IMR-90 (cell line): ENCODE measurements around the gene TEAD4. TPM values are rescaled to one million over a fixed set of nuclear protein-coding genes. Genes with fewer than 3 reads are reported as not detected.

ENCODE experiments used
- ATAC-seq: fragments of 200-7000 bp; cut with Tn5 transposase; 2 replicates; pipeline ENCODE4 v1.9.1; 2020; ENCODE audit warnings: low read depth, mild to moderate bottlenecking, moderate library complexity
- BruUV-seq: library from RNA; stranded (reverse); fragments of 400-500 nt; replicated peaks from 2 replicates; lab custom pipeline; 2021; lab: Mats Ljungman, UMichigan
- CTCF ChIA-PET: fragments of 300-600 bp; formaldehyde crosslinking; extraction: SDS; loops from one replicate; lab custom pipeline; 2021; ENCODE audit warnings: antibody characterized with exemption; lab: Yijun Ruan, JAX
- POLR2A ChIA-PET: fragments of 300-600 bp; sonication (Branson Sonifier 250); formaldehyde crosslinking; loops from one replicate; lab custom pipeline; 2022; ENCODE audit warnings: antibody characterized with exemption; ENCODE audit not compliant: unreplicated experiment; lab: Charles Lee
- DNase-seq: peaks from one replicate; pipeline ENCODE4 v3.0.0; 2013
- H2AFZ ChIP-seq: replicated peaks from 2 replicates; pipeline ENCODE3; 2013; ENCODE audit warnings: low read length, mild to moderate bottlenecking; ENCODE audit not compliant: poor library complexity
- H2AK5ac ChIP-seq: 2 replicates; pipeline ENCODE4 v1.6.1; 2013; ENCODE audit warnings: low read depth, low read length, inconsistent platforms
- H2AK9ac ChIP-seq: replicated peaks from 2 replicates; pipeline ENCODE3; 2013; ENCODE audit warnings: mild to moderate bottlenecking, low read depth, low read length, moderate library complexity; ENCODE audit not compliant: poor library complexity
- H2BK120ac ChIP-seq: 2 replicates; pipeline ENCODE4 v1.6.1; 2013; ENCODE audit warnings: low read depth, low read length, inconsistent platforms
- H2BK15ac ChIP-seq: 3 replicates; pipeline ENCODE4 v1.6.1; 2013; ENCODE audit warnings: low read depth, low read length, inconsistent platforms
- H2BK20ac ChIP-seq: 2 replicates; pipeline ENCODE4 v1.6.1; 2013; ENCODE audit warnings: low read depth, mild to moderate bottlenecking, inconsistent platforms, low read length, moderate library complexity
- H2BK5ac ChIP-seq: 2 replicates; pipeline ENCODE4 v1.6.1; 2013; ENCODE audit warnings: mild to moderate bottlenecking, low read depth, low read length, inconsistent platforms; ENCODE audit not compliant: poor library complexity, severe bottlenecking
- H3K14ac ChIP-seq: replicated peaks from 2 replicates; pipeline ENCODE4 v1.6.1; 2013; ENCODE audit warnings: low read depth, low read length, inconsistent platforms
- H3K18ac ChIP-seq: 2 replicates; pipeline ENCODE4 v1.6.1; 2013; ENCODE audit warnings: low read depth, low read length, control low read depth
- H3K23ac ChIP-seq: 2 replicates; pipeline ENCODE4 v1.6.1; 2013; ENCODE audit warnings: low read depth, low read length, inconsistent platforms
- H3K27ac ChIP-seq: 2 replicates; pipeline ENCODE4 v1.5.1; 2013; ENCODE audit warnings: mild to moderate bottlenecking, control low read depth, low read length; ENCODE audit not compliant: insufficient read depth
- H3K27me3 ChIP-seq: 2 replicates; pipeline ENCODE4 v1.6.1; 2013; ENCODE audit warnings: low read length; ENCODE audit not compliant: control insufficient read depth, insufficient read depth
- H3K36me3 ChIP-seq: 2 replicates; pipeline ENCODE4 v1.6.1; 2013; ENCODE audit warnings: low read length, mixed read lengths; ENCODE audit not compliant: control insufficient read depth, insufficient read depth
- H3K4ac ChIP-seq: 2 replicates; pipeline ENCODE4 v1.6.1; 2013; ENCODE audit warnings: low read depth, low read length, inconsistent platforms
- H3K4me1 ChIP-seq: 2 replicates; pipeline ENCODE4 v1.6.1; 2013; ENCODE audit warnings: low read length, mixed read lengths; ENCODE audit not compliant: control insufficient read depth, insufficient read depth
- H3K4me2 ChIP-seq: 2 replicates; pipeline ENCODE4 v1.6.1; 2013; ENCODE audit warnings: low read depth, mild to moderate bottlenecking, control low read depth, low read length, moderate library complexity
- H3K4me3 ChIP-seq: 2 replicates; pipeline ENCODE4 v1.5.1; 2013; ENCODE audit warnings: low read depth, mild to moderate bottlenecking, control low read depth, low read length, moderate library complexity; ENCODE audit not compliant: insufficient read depth
- H3K56ac ChIP-seq: 2 replicates; pipeline ENCODE4 v1.6.1; 2013; ENCODE audit warnings: low read length, inconsistent platforms; ENCODE audit not compliant: insufficient read depth; ENCODE audit errors: extremely low read depth
- H3K79me1 ChIP-seq, 2 experiments: 2 replicates each; pipeline ENCODE4 v1.6.1; 2013; ENCODE audit warnings: low read length in 2 of 2, inconsistent platforms in 1 of 2, low read depth in 1 of 2
- H3K9ac ChIP-seq: 2 replicates; pipeline ENCODE4 v1.6.1; 2013; ENCODE audit warnings: low read depth, low read length, control low read depth
- H3K9me1 ChIP-seq: 2 replicates; pipeline ENCODE4 v1.6.1; 2013; ENCODE audit warnings: low read length, inconsistent platforms; ENCODE audit not compliant: insufficient read depth
- H3K9me3 ChIP-seq: 2 replicates; pipeline ENCODE4 v1.6.1; 2013; ENCODE audit warnings: low read length; ENCODE audit not compliant: control insufficient read depth, insufficient read depth
- H4K20me1 ChIP-seq: 2 replicates; pipeline ENCODE4 v1.6.1; 2013; ENCODE audit warnings: low read length, inconsistent platforms; ENCODE audit not compliant: insufficient read depth
- H4K5ac ChIP-seq: 2 replicates; pipeline ENCODE4 v1.6.1; 2013; ENCODE audit warnings: mild to moderate bottlenecking, low read depth, low read length, control low read depth
- H4K8ac ChIP-seq, 2 experiments: 2 replicates each; pipeline ENCODE4 v1.6.1; 2013; ENCODE audit warnings: low read depth in 2 of 2, low read length in 2 of 2, control low read depth in 1 of 2, inconsistent platforms in 1 of 2
- H4K91ac ChIP-seq: 2 replicates; pipeline ENCODE4 v1.6.1; 2013; ENCODE audit warnings: low read depth, low read length, inconsistent platforms; ENCODE audit not compliant: insufficient read depth
- BHLHE40 ChIP-seq: fragments of 150-350 bp; IDR thresholded peaks from 2 replicates; pipeline ENCODE4 v1.6.1; 2016; ENCODE audit warnings: mild to moderate bottlenecking, low read depth, low read length
- CEBPB ChIP-seq: IDR thresholded peaks from 2 replicates; pipeline ENCODE4 v1.6.1; 2012; ENCODE audit warnings: low read depth, low read length, improper control_type of control experiment
- CHD1 ChIP-seq: IDR thresholded peaks from 2 replicates; pipeline ENCODE4 v1.6.1; 2012; ENCODE audit warnings: low read depth, low read length, improper control_type of control experiment
- FOS ChIP-seq: fragments of 150-350 bp; IDR thresholded peaks from 2 replicates; pipeline ENCODE4 v1.6.1; 2016; ENCODE audit warnings: low read depth, low read length
- MAFK ChIP-seq: IDR thresholded peaks from 2 replicates; pipeline ENCODE4 v1.6.1; 2012; ENCODE audit warnings: low read depth, low read length, improper control_type of control experiment
- MXI1 ChIP-seq: IDR thresholded peaks from 2 replicates; pipeline ENCODE4 v1.6.1; 2012; ENCODE audit warnings: low read depth, mild to moderate bottlenecking, low read length, moderate library complexity, borderline replicate concordance
- NFE2L2 ChIP-seq: fragments of 150-350 bp; IDR thresholded peaks from 2 replicates; pipeline ENCODE4 v1.6.1; 2016; ENCODE audit warnings: low read depth, mild to moderate bottlenecking, low read length
- POLR2A ChIP-seq: IDR thresholded peaks from 2 replicates; pipeline ENCODE4 v1.6.1; 2012; ENCODE audit warnings: mild to moderate bottlenecking, low read depth, low read length
- RAD21 ChIP-seq: IDR thresholded peaks from 2 replicates; pipeline ENCODE4 v1.6.1; 2012; ENCODE audit warnings: low read length, improper control_type of control experiment
- RCOR1 ChIP-seq: IDR thresholded peaks from 2 replicates; pipeline ENCODE4 v1.6.1; 2012; ENCODE audit warnings: mild to moderate bottlenecking, low read length, improper control_type of control experiment; ENCODE audit not compliant: insufficient replicate concordance
- RFX5 ChIP-seq: IDR thresholded peaks from 2 replicates; pipeline ENCODE4 v1.8.0; 2012; ENCODE audit warnings: low read depth, mild to moderate bottlenecking, low read length, moderate library complexity
- SMC3 ChIP-seq: fragments of 150-350 bp; IDR thresholded peaks from 2 replicates; pipeline ENCODE4 v1.6.1; 2016; ENCODE audit warnings: low read depth, mild to moderate bottlenecking, antibody characterized with exemption, low read length, moderate library complexity
- USF2 ChIP-seq: fragments of 150-350 bp; IDR thresholded peaks from 2 replicates; pipeline ENCODE4 v1.6.1; 2017; ENCODE audit warnings: mild to moderate bottlenecking, antibody characterized with exemption, low read length, low read depth
- WGBS, 2 experiments: methylation state at CpG; one replicate each; pipeline versions ENCODE4 v1.1.5 to v1.1.7; 2013; ENCODE audit warnings: missing lambda C conversion rate in 2 of 2; ENCODE audit not compliant: insufficient read length in 1 of 2; ENCODE audit errors: extremely low coverage in 2 of 2; 5-methylcytosine and 5-hydroxymethylcytosine counted together
- dilution Hi-C: fragments of 300-500 bp; cut with HindIII; formaldehyde crosslinking; loops from one replicate; pipeline ENCODE4 v1.14.3; 2018; ENCODE audit warnings: low sequenced_read_pairs; ENCODE audit not compliant: unreplicated experiment
- in situ Hi-C: fragments of 300-500 bp; cut with MboI; formaldehyde crosslinking; loops from 3 replicates; pipeline ENCODE4 v1.14.3; 2019; ENCODE audit warnings: low sequenced_read_pairs, inconsistent platforms, mixed read lengths
- intact Hi-C: fragments of 100-400 bp; cut with micrococcal nuclease; formaldehyde crosslinking; loops from 2 replicates; pipeline ENCODE4 v1.10.0; 2022
- polyA plus RNA-seq, 3 experiments: library from polyadenylated mRNA; depleted of rRNA; stranded (reverse); fragments of >200 nt; gene quantifications; 2 replicates each; pipeline ENCODE4 v1.2.3, GENCODE V29; 2012; ENCODE audit warnings: low replicate concordance in 1 of 3
- total RNA-seq: library from RNA; depleted of rRNA; stranded (reverse); fragments of >200 nt; gene quantifications from 2 replicates; pipeline ENCODE4 v1.2.3, GENCODE V29; 2012
- TF ChIP-seq, protein P1 (sequence below): fragments of 150-350 bp; IDR thresholded peaks from 2 replicates; pipeline ENCODE4 v1.6.1; 2016; ENCODE audit warnings: low read depth, mild to moderate bottlenecking, low read length, moderate library complexity, borderline replicate concordance
- TF ChIP-seq, protein P2 (sequence below): conservative IDR thresholded peaks from 2 replicates; pipeline ENCODE4 v1.5.1; 2012; ENCODE audit warnings: mild to moderate bottlenecking, low read depth, low read length, improper control_type of control experiment

TEAD4 gene
- total and polyA plus RNA-seq, 2 of the 4 experiments (the other 2 are of a cell fraction), result 8.8 to 24.9 TPM

- Histone ChIP-seq H3K4me2 (no peak overlapping the region), H2BK20ac (no peak overlapping the region), H2AK5ac (no peak overlapping the region), H2AK9ac (no peak overlapping the region), H3K23ac (no peak overlapping the region), H2BK5ac (no peak overlapping the region), H3K9me3 (no peaks in the 10 kb centered on the region), H4K91ac (no peak overlapping the region), H3K18ac (no peak overlapping the region), H2AFZ (no peak overlapping the region), H4K8ac (no peak overlapping the region), H3K36me3 (peaks cover 5% of the 10 kb centered on the region), H3K56ac (no peak overlapping the region), H3K4me3 (no peak overlapping the region), H3K4ac (no peak overlapping the region), H3K4me1 (no peaks in the 10 kb centered on the region), H2BK15ac (no peak overlapping the region; the same call in 2 of the 3 replicates), H4K5ac (no peak overlapping the region), H3K14ac (no peak overlapping the region), H3K27me3 (no peaks in the 10 kb centered on the region), H4K20me1 (peaks cover 11% of the 10 kb centered on the region), H2BK120ac (no peak overlapping the region), H3K9ac (no peak overlapping the region), H3K27ac (no peak overlapping the region), H3K9me1 (peaks cover 13% of the 10 kb centered on the region; the same call in 1 of the 2 replicates), H3K79me1 (peaks cover 12 to 50% of the 10 kb centered on the region in 2 experiments; a peak in 3 of 4 replicates)
- 91% methylated on average over 6 of the region's 19 CpGs; no CpG with 5 or more reads in 1 of the 2 experiments for WGBS, 2 experiments
- ATAC-seq (no peak), DNase-seq (no peak)
- in situ Hi-C loops, result no loop called here
- dilution Hi-C loops, result no loop called here
- no TSS peak for BruUV-seq
- intact Hi-C loops, result no loop called here
- ChIA-PET CTCF (no interaction called here), POLR2A (no interaction called here)
- TF ChIP-seq CEBPB, result no peak
- TF ChIP-seq FOS, result no peak
- no peak for TF ChIP-seq RFX5
- TF ChIP-seq, protein P1, sequence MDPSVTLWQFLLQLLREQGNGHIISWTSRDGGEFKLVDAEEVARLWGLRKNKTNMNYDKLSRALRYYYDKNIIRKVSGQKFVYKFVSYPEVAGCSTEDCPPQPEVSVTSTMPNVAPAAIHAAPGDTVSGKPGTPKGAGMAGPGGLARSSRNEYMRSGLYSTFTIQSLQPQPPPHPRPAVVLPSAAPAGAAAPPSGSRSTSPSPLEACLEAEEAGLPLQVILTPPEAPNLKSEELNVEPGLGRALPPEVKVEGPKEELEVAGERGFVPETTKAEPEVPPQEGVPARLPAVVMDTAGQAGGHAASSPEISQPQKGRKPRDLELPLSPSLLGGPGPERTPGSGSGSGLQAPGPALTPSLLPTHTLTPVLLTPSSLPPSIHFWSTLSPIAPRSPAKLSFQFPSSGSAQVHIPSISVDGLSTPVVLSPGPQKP, result no peak
- no peak for TF ChIP-seq MXI1
- no peak for TF ChIP-seq USF2
- no peak for TF ChIP-seq CHD1
- no peak for TF ChIP-seq BHLHE40
- TF ChIP-seq NFE2L2, result no peak
- no peak for TF ChIP-seq POLR2A
- TF ChIP-seq RAD21, result no peak
- TF ChIP-seq, protein P2, sequence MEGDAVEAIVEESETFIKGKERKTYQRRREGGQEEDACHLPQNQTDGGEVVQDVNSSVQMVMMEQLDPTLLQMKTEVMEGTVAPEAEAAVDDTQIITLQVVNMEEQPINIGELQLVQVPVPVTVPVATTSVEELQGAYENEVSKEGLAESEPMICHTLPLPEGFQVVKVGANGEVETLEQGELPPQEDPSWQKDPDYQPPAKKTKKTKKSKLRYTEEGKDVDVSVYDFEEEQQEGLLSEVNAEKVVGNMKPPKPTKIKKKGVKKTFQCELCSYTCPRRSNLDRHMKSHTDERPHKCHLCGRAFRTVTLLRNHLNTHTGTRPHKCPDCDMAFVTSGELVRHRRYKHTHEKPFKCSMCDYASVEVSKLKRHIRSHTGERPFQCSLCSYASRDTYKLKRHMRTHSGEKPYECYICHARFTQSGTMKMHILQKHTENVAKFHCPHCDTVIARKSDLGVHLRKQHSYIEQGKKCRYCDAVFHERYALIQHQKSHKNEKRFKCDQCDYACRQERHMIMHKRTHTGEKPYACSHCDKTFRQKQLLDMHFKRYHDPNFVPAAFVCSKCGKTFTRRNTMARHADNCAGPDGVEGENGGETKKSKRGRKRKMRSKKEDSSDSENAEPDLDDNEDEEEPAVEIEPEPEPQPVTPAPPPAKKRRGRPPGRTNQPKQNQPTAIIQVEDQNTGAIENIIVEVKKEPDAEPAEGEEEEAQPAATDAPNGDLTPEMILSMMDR, result no peak
- TF ChIP-seq SMC3, result no peak
- no peak for TF ChIP-seq RCOR1
- TF ChIP-seq MAFK, result no peak
Measured at GRCh38 chr12:3085341-3086139, 126.3 kb downstream of the TEAD4 start.
